C4-2B (cell line): ENCODE data around the gene DPEP3.

Experiments used
- H3K27ac ChIP-seq: fragments of 450-650 bp; 2 replicates; pipeline ENCODE4 v1.5.1; 2017
- ZFX ChIP-seq: fragments of 450-650 bp; IDR thresholded peaks from 2 replicates; pipeline ENCODE4 v1.6.1; 2017
- TF ChIP-seq, protein P1 (sequence below): fragments of 450-650 bp; conservative IDR thresholded peaks from 2 replicates; pipeline ENCODE4 v1.5.1; 2017; ENCODE audit warnings: mild to moderate bottlenecking

DPEP3 gene

DNA sequence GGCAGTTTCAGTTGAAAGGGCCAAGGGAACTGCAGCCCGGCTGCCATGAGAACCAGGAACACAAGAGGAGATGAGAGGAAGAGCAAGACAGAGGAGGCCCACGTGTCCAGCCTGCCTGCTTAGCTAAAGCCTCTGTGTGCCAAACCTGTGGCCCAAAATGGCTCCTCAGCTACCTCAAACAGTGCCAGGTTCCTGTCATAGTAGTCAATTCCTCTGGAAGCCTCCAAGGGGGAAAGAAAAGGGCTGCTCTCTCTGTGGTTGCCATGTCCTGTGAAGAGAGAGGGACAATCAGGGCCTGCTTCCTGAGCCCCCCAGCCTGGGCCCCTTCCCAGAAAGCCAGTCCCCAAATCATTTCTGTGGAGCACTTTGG lies 17.0 kb downstream of the DPEP3 start:
- TF ChIP-seq, protein P1, sequence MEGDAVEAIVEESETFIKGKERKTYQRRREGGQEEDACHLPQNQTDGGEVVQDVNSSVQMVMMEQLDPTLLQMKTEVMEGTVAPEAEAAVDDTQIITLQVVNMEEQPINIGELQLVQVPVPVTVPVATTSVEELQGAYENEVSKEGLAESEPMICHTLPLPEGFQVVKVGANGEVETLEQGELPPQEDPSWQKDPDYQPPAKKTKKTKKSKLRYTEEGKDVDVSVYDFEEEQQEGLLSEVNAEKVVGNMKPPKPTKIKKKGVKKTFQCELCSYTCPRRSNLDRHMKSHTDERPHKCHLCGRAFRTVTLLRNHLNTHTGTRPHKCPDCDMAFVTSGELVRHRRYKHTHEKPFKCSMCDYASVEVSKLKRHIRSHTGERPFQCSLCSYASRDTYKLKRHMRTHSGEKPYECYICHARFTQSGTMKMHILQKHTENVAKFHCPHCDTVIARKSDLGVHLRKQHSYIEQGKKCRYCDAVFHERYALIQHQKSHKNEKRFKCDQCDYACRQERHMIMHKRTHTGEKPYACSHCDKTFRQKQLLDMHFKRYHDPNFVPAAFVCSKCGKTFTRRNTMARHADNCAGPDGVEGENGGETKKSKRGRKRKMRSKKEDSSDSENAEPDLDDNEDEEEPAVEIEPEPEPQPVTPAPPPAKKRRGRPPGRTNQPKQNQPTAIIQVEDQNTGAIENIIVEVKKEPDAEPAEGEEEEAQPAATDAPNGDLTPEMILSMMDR: no peak
- no peak for TF ChIP-seq ZFX
- no peak overlapping the region for H3K27ac ChIP-seq

DNA sequence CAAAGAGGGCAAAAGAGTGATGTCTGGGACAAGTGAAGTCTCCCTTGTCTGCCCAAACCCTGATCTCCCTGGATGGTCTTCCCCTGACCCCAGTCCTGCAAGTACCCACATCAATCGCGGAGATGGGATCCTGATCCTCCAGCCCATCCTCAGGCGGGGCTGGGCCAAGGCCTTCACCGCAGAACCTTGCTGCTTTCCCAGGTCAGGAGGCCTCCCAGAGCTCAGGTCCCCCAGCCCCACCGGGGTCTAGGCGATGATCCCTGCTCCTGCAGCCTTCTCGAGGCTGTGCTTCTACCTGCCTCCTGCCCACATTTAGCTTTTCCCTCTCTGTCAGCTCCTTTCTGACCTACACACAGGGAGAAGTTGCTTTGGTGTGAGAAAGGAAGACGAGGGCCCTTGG lies 18.2 kb downstream of the DPEP3 start:
- no peak overlapping the region for H3K27ac ChIP-seq

DNA sequence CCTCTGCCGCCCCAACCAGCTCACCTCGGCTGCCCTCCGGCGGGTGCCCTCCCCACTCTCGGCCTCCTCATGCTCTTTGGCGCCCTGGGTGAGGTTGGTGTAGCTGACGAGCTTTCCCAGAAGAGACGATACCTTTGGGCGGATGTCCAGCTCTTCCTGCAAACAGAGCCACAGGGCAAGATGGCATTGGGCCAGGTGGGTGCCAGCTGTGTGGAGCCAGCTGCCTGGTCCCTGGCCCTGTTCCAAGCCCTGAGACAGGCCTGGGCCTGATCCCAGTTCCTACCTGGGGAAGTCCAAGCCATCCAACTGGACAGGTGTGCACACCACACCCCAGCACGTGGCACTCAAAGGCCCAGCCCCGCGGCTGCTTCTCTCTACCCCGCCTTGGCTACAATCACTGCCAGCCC lies 18.7 kb downstream of the DPEP3 start:
- no peak overlapping the region for H3K27ac ChIP-seq
- TF ChIP-seq ZFX: no peak
- TF ChIP-seq, protein P1: no peak

More for the DNA sequence above, 18.2 kb downstream of the DPEP3 start:
- no peak for TF ChIP-seq ZFX
- TF ChIP-seq, protein P1: no peak

DNA sequence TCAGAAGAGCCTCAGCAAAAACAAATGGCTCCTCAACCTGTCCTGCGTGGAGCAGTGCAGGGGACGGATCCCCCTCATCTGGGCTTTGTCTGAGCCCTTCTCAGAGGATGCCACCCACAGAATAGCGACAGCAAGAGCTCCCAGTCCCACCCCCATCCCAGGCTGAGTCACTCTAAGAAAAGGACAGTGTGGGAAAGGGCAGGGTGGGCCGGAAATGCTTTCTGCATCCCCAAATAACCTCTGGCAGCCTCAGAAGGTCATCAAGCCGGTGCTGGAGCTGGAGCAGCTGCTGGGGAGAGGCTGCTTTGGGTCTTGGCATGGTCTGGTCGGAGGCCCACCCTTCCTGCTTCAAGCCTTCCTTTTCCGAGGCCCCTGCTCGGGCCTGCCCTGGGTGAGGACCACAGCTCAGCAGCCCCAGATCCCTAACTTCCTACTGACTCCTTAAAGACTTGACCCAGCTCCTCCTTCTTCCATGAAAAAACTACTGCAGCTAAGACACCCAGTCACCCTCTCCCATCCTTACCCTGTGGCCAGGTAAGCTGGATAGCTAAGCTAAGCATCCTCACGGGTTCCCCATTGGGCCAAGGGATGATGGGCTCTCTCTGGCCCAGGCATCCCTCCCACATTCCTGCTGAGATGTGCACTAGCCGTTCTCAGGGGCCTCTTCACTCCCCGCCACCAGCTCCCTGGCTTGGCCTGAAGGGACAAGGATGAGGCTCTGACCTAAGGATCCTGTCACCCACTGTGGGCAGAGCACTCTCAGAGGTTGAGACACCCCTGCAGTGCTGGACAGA lies 20.6 kb downstream of the DPEP3 start:
- H3K27ac ChIP-seq: no peak overlapping the region
- TF ChIP-seq ZFX: no peak
- TF ChIP-seq, protein P1: no peak

DNA sequence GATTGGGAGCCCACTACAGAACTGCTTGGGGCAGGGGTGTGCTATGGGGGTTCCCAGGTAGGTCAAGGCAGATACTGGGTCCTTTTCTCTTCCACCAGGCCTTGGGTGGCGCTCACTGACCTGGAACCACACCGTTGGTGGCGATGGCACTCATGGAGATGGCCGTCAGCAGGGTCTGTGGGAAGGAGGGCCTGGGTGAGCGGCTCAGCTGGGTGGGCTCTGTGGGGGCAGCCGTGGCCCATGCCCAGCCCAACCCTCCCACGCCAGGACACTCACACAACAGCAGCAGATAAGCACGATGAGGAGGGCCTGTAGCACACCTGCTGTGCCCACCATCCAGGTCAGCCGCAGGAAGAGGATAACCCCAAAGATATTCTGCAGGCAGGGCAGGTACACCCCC lies 22.7 kb downstream of the DPEP3 start:
- no peak for TF ChIP-seq ZFX
- TF ChIP-seq, protein P1: no peak
- no peak overlapping the region for H3K27ac ChIP-seq

DNA sequence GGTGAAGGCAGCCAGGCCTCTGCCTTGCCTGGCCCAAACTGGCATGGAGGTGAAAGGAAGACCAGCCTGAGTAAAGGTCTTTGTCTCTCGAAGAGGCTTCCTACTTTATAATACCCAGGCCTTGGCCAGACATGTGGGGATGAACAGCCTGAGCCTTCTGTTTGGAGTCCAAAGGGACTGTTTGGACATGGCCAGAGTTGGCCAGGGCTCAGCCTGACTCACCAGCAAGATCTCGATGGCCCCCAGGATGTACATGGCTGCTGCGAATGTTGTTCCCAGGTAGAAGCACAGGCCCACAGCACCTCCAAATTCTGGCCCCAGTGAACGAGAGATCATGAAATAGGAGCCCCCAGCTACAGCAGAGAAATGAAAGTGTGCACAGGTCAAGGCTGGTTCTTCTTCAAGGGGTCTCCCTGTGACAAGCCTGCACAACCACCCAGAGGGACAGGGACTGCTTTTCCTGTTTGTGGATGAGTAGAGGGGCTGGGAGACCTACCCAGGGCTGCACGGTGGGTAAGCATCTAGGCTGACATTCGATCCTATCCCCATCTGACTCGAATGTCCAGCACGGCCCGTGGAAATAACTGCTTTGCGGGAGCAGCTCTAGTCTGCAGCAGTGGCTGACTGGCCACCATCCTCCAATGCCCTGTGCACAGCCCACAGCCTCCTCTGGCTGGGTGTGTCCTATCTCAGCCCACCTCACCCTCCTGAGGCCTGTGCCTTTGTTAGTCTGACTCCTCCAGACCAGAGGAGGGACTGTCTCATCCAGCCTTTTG lies 25.7 kb downstream of the DPEP3 start:
- H3K27ac ChIP-seq: no peak overlapping the region
- TF ChIP-seq, protein P1: no peak
- TF ChIP-seq ZFX: no peak

DNA sequence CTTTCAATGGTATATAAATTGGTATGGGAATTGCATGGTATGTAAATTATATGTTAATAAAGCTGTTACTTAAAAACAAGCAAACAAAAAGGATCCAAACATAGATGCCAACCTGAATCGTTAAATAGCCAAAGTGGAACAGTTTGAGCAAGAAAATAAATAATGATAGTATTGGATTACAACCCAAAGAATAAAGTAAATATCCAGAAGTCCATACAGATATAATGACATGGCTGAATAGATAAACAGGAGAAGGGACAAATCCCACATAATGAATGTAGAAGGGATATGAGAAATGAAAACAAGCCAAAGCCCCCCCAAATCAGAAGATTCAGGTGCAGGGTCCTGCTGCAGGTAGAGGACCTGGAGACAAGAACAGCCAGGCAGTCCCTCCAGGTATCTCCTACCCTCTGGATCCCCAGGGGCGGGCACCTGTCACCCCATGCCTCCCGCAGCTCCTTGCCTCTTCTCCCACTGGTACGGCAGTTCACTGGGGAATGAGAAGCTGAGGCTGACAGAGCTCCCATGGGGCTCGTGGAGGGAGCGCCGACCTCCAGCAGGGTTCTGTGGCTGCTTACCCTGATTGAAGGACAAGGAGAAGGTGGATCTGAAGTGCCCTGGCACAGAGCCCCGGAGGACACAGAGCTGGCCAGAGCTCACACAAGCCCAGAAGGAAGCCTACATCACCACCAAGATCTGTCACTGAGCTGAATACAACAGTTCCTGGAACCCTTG lies 26.5 kb downstream of the DPEP3 start:
- no peak overlapping the region for H3K27ac ChIP-seq

More for the DNA sequence above, 26.5 kb downstream of the DPEP3 start:
- TF ChIP-seq ZFX: no peak
- TF ChIP-seq, protein P1: no peak
